Stimulated activated CD4-positive, alpha-beta T cell treated with anti-CD3 and anti-CD28 coated beads, TNF-alpha, amount 100 ng/mL, for 24 hours (primary cell): ENCODE results near the gene HOXD10.

Experiments used
- DNase-seq, 3 experiments: peaks; one replicate each; pipeline ENCODE4 v3.0.0-alpha.2; 2020; ENCODE audit warnings: low read depth in 3 of 3

The HOXD10 gene

GRCh38 chr2:176136374-176137251 lies 20.0 kb downstream of the HOXD10 start:
- DNase-seq, result no peak

- no peak for DNase-seq
These were observed 20.6 kb downstream of the HOXD10 start for GRCh38 chr2:176137252-176137580.

GRCh38 chr2:176137906-176138305 lies 21.3 kb downstream of the HOXD10 start:
- no peak for DNase-seq

- DNase-seq, result no peak
These were observed 21.9 kb downstream of the HOXD10 start for GRCh38 chr2:176138526-176138922.

GRCh38 chr2:176138923-176139660 lies 22.5 kb downstream of the HOXD10 start:
- no peak for DNase-seq

GRCh38 chr2:176139661-176140512 lies 23.3 kb downstream of the HOXD10 start:
- DNase-seq, result no peak

GRCh38 chr2:176140513-176141317 lies 24.1 kb downstream of the HOXD10 start:
- DNase-seq, result peak; percentile 8 to 65 (median 30)

- no peak for DNase-seq
These were observed 25.7 kb downstream of the HOXD10 start for GRCh38 chr2:176142281-176142680.

- DNase-seq, result no peak
These were observed 28.7 kb downstream of the HOXD10 start for GRCh38 chr2:176145085-176145969.

- no peak for DNase-seq
These were observed 29.5 kb downstream of the HOXD10 start for GRCh38 chr2:176146101-176146500.

GRCh38 chr2:176146645-176147044 lies 30.1 kb downstream of the HOXD10 start:
- DNase-seq, result no peak

- DNase-seq, result no peak
These were observed 30.7 kb downstream of the HOXD10 start for GRCh38 chr2:176147210-176147799.

- DNase-seq, result no peak
These were observed 31.4 kb downstream of the HOXD10 start for GRCh38 chr2:176147800-176148496.

GRCh38 chr2:176148751-176149421 lies 32.3 kb downstream of the HOXD10 start:
- DNase-seq, result no peak

- DNase-seq, result no peak
These were observed 32.9 kb downstream of the HOXD10 start for GRCh38 chr2:176149481-176149938.

GRCh38 chr2:176149939-176150583 lies 33.5 kb downstream of the HOXD10 start:
- no peak for DNase-seq

GRCh38 chr2:176150584-176151441 lies 34.2 kb downstream of the HOXD10 start:
- no peak for DNase-seq
